Measurements from ENCODE around the gene ANKRD28. TPM values are rescaled to one million over a fixed set of nuclear protein-coding genes. Genes with fewer than 3 reads are reported as not detected.

Gene ANKRD28
- total and polyA plus RNA-seq, 2 of the 13 experiments (the other 11 are each of a cell fraction or from before 2014, with no cell fraction given) = 21.0 to 28.9 TPM

- TF ChIP-seq ZNF615 (CRISPR knock-in tag; IDR thresholded peaks at IDR 0.05; ENCODE audit: borderline replicate concordance) = no peak
- peak; percentile 54; the same call in 1 of the 2 replicates for TF ChIP-seq FOXA3 (CRISPR knock-in tag; IDR thresholded peaks at IDR 0.05)
- 0 out of 2 replicates have a peak, but pooled peaks have one; percentile 25 for TF ChIP-seq TBX3 (IDR thresholded peaks at IDR 0.05; ENCODE audit: borderline replicate concordance)
- TF ChIP-seq, protein P1, sequence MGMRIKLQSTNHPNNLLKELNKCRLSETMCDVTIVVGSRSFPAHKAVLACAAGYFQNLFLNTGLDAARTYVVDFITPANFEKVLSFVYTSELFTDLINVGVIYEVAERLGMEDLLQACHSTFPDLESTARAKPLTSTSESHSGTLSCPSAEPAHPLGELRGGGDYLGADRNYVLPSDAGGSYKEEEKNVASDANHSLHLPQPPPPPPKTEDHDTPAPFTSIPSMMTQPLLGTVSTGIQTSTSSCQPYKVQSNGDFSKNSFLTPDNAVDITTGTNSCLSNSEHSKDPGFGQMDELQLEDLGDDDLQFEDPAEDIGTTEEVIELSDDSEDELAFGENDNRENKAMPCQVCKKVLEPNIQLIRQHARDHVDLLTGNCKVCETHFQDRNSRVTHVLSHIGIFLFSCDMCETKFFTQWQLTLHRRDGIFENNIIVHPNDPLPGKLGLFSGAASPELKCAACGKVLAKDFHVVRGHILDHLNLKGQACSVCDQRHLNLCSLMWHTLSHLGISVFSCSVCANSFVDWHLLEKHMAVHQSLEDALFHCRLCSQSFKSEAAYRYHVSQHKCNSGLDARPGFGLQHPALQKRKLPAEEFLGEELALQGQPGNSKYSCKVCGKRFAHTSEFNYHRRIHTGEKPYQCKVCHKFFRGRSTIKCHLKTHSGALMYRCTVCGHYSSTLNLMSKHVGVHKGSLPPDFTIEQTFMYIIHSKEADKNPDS (CRISPR knock-in tag; IDR thresholded peaks at IDR 0.05) = no peak
- no peak for TF ChIP-seq ZBTB43 (CRISPR knock-in tag; conservative IDR thresholded peaks at IDR 0.05)
- TF ChIP-seq ZBTB42 (CRISPR knock-in tag; IDR thresholded peaks at IDR 0.05) = no peak
- no peak for TF ChIP-seq RARA (CRISPR knock-in tag; IDR thresholded peaks at IDR 0.05)
- TF ChIP-seq ZNF446 (CRISPR knock-in tag; IDR thresholded peaks at IDR 0.05) = no peak
- TF ChIP-seq MEIS2 (CRISPR knock-in tag; IDR thresholded peaks at IDR 0.05) = no peak
- TF ChIP-seq ZBTB3 (CRISPR knock-in tag; IDR thresholded peaks at IDR 0.05; ENCODE audit: borderline replicate concordance, low read depth) = no peak
- no peak for TF ChIP-seq ZNF282 (IDR thresholded peaks at IDR 0.05; ENCODE audit: partially characterized antibody)
- no peak for TF ChIP-seq ZNF101 (CRISPR knock-in tag; IDR thresholded peaks at IDR 0.05; ENCODE audit: borderline replicate concordance, low read depth)
- TF ChIP-seq ZBTB8A (CRISPR knock-in tag; IDR thresholded peaks at IDR 0.05; ENCODE audit: borderline replicate concordance, low read depth) = no peak
- TF ChIP-seq ZBTB14 (CRISPR knock-in tag; IDR thresholded peaks at IDR 0.05) = no peak
- TF ChIP-seq SAP130 (CRISPR knock-in tag; IDR thresholded peaks at IDR 0.05; ENCODE audit: low read depth) = peak; percentile 45
- TF ChIP-seq NCOA1 (CRISPR knock-in tag; IDR thresholded peaks at IDR 0.05) = no peak
- TF ChIP-seq MBD4 (IDR thresholded peaks at IDR 0.05; ENCODE audit: borderline replicate concordance, low read length) = no peak
- TF ChIP-seq, protein P2, sequence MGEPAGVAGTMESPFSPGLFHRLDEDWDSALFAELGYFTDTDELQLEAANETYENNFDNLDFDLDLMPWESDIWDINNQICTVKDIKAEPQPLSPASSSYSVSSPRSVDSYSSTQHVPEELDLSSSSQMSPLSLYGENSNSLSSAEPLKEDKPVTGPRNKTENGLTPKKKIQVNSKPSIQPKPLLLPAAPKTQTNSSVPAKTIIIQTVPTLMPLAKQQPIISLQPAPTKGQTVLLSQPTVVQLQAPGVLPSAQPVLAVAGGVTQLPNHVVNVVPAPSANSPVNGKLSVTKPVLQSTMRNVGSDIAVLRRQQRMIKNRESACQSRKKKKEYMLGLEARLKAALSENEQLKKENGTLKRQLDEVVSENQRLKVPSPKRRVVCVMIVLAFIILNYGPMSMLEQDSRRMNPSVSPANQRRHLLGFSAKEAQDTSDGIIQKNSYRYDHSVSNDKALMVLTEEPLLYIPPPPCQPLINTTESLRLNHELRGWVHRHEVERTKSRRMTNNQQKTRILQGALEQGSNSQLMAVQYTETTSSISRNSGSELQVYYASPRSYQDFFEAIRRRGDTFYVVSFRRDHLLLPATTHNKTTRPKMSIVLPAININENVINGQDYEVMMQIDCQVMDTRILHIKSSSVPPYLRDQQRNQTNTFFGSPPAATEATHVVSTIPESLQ (CRISPR knock-in tag; conservative IDR thresholded peaks at IDR 0.05) = no peak
- TF ChIP-seq GATAD2A (CRISPR knock-in tag; IDR thresholded peaks at IDR 0.05) = peak; percentile 44; the same call in 1 of the 2 replicates
- no peak for TF ChIP-seq PHF21A (CRISPR knock-in tag; IDR thresholded peaks at IDR 0.05)
- no peak for TF ChIP-seq RELA (CRISPR knock-in tag; IDR thresholded peaks at IDR 0.05)
- no peak for TF ChIP-seq ZNF160 (CRISPR knock-in tag; IDR thresholded peaks at IDR 0.05)
- no peak for TF ChIP-seq ZNF589 (CRISPR knock-in tag; conservative IDR thresholded peaks at IDR 0.05)
- TF ChIP-seq EP300 (IDR thresholded peaks at IDR 0.05; ENCODE audit: low read depth in 2 of 2, low read length in 2 of 2) = peak in 1 of 2 experiments; percentile 39; a peak in 1 of 4 replicates
- no peak for TF ChIP-seq EP300 (CRISPR knock-in tag; IDR thresholded peaks at IDR 0.05; ENCODE audit: borderline replicate concordance)
These were observed 29.1 kb downstream of the ANKRD28 start (continued) for GRCh38 chr3:15768421-15769255.

All from HepG2 (cell line).